ENCODE measurements around the gene HMGN4. TPM values are rescaled to one million over a fixed set of nuclear protein-coding genes. Genes with fewer than 3 reads are reported as not detected.

HMGN4 gene
- total and polyA plus RNA-seq, 2 of the 8 experiments (the other 6 are each of a cell fraction or from before 2014, with no cell fraction given) = 23.4 to 66.4 TPM

DNA sequence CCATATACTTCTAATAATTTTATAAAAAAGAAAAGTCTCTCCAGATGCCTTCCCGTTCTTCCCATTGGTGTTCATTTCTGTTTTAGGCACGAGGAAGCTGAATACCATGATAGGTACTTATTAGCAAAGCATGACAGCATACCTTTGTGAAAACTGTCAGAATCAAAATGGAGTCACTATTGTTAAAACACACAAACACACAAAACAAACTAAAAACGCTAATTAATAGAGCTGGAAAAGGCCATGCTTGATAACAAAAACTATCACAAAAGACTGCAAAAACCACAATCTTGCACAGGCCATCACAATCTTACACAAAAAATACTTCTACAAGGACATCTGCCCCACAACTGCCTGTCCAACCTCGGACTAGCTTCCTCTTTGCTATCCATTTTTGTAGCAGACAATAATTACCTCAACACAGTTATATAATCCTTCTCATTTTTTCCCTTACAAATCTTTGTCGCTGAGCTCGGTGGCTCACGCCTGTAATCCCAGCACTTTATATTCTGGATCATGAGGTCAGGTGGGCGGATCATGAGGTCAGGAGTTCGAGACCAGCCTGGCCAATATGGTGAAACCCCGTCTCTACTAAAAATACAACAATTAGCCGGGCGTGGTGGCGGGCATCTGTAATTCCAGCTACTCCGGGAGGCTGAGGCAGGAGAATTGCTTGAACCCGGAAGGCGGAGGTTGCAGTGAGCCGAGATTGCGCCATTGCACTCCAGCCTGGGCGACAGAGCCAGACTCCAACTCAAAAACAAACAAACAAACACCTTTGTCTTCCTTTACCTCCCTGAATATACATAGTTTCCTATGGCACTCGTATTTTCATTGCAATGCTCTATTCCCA lies 55.3 kb downstream of the HMGN4 start (continued):
- TF ChIP-seq EP300 (IDR thresholded peaks at IDR 0.05; ENCODE audit: borderline replicate concordance in 1 of 2, low read depth in 2 of 2, low read length in 2 of 2) (no peak), TEAD4 (IDR thresholded peaks at IDR 0.05; ENCODE audit: low read depth, low read length) (no peak)
